A549 (cell line): ENCODE results near the gene EXOC4. TPM values are rescaled to one million over a fixed set of nuclear protein-coding genes. Genes with fewer than 3 reads are reported as not detected.
"Not testable (repeated sequence)": the region's sequence is repeated elsewhere in the genome, so short reads cannot be mapped to it uniquely, and the experiment has no call there.

Experiments
- ATAC-seq, 2 experiments: fragments of 200-7000 bp in 1 of 2; fragments of >200 bp in 1 of 2; cut with Nextera tagmentation in 1 of 2; cut with Tn5 transposase in 1 of 2; 3 replicates each; pipeline versions ENCODE4 v1.8.0 to v1.9.1; 2018 to 2020; ENCODE audit warnings: mild to moderate bottlenecking in 1 of 2, moderate library complexity in 1 of 2
- CTCF ChIA-PET: fragments of 300-600 bp; sonication (Branson Sonifier 250); formaldehyde crosslinking; extraction: SDS; loops from one replicate; lab custom pipeline; 2021; ENCODE audit warnings: antibody characterized with exemption, inconsistent platforms; lab: Yijun Ruan, JAX
- POLR2A ChIA-PET: fragments of 350-600 bp; formaldehyde crosslinking; extraction: SDS; loops from one replicate; lab custom pipeline; 2021; ENCODE audit warnings: antibody characterized with exemption, inconsistent platforms; lab: Yijun Ruan, JAX
- DNase-seq, 2 experiments: peaks; one replicate each; pipeline versions ENCODE4 v3.0.0 to v3.0.0-alpha.2; 2011 to 2016; ENCODE audit warnings: low read depth in 1 of 2, low spot score in 1 of 2
- FAIRE-seq: peaks from 2 replicates; lab custom pipeline; 2011; peaks lifted over from hg19 to GRCh38; lab: Jason Lieb, UNC
- H3K27ac ChIP-seq, 2 experiments: fragments of >200 bp; sonication (Bioruptor Twin); formaldehyde crosslinking; 3 replicates each; pipeline ENCODE4 v1.5.1; 2016 to 2017
- H3K4me1 ChIP-seq: fragments of >200 bp; sonication (Bioruptor Twin); formaldehyde crosslinking; 3 replicates; pipeline ENCODE4 v1.6.1; 2016
- H3K4me2 ChIP-seq: fragments of >200 bp; sonication (Bioruptor Twin); formaldehyde crosslinking; 3 replicates; pipeline ENCODE4 v1.6.1; 2016
- H3K4me3 ChIP-seq: fragments of >200 bp; sonication (Bioruptor Twin); formaldehyde crosslinking; 3 replicates; pipeline ENCODE4 v1.5.1; 2016
- H3K9me3 ChIP-seq: fragments of >200 bp; sonication (Bioruptor Twin); formaldehyde crosslinking; 3 replicates; pipeline ENCODE4 v1.6.1; 2016
- CBX2 ChIP-seq: fragments of 200-600 bp; sonication (generic); IDR thresholded peaks from 2 replicates; pipeline ENCODE4 v1.6.1; 2016; ENCODE audit warnings: low read depth, mild to moderate bottlenecking, borderline replicate concordance
- CBX8 ChIP-seq: fragments of 200-600 bp; sonication (generic); IDR thresholded peaks from 2 replicates; pipeline ENCODE4 v1.6.1; 2016
- EHF ChIP-seq: fragments of 250-450 bp; sonication (Bioruptor Pico); IDR thresholded peaks from 2 replicates; pipeline ENCODE4 v1.5.0; 2020; ENCODE audit warnings: mild to moderate bottlenecking
- FOSB ChIP-seq: fragments of 250-450 bp; sonication (Bioruptor Pico); IDR thresholded peaks from 2 replicates; pipeline ENCODE4 v1.5.0; 2020; ENCODE audit warnings: mild to moderate bottlenecking, moderate library complexity
- FOSL2 ChIP-seq, 2 experiments: fragments of 450-650 bp in 1 of 2; fragments of >200 bp in 1 of 2; sonication (Bioruptor Twin) in 1 of 2; formaldehyde crosslinking; IDR thresholded peaks; 2 replicates each; pipeline versions ENCODE4 v1.5.0 to v1.6.1; 2016 to 2020; ENCODE audit warnings: mild to moderate bottlenecking in 1 of 2, moderate library complexity in 1 of 2
- HDAC2 ChIP-seq: fragments of 200-600 bp; sonication (generic); IDR thresholded peaks from 2 replicates; pipeline ENCODE4 v1.6.1; 2016
- HMGXB4 ChIP-seq: fragments of 250-450 bp; sonication (Bioruptor Pico); IDR thresholded peaks from 2 replicates; pipeline ENCODE4 v1.5.0; 2021; ENCODE audit warnings: mild to moderate bottlenecking, moderate library complexity, borderline replicate concordance
- HOXB5 ChIP-seq: fragments of 250-450 bp; sonication (Bioruptor Pico); IDR thresholded peaks from 2 replicates; pipeline ENCODE4 v1.5.0; 2020; ENCODE audit warnings: mild to moderate bottlenecking, moderate library complexity
- JUN ChIP-seq, 2 experiments: fragments of >200 bp; sonication (Bioruptor Twin); formaldehyde crosslinking; IDR thresholded peaks; 2 replicates in 1 of 2; 3 replicates in 1 of 2; pipeline ENCODE4 v1.6.1; 2016 to 2017
- MAX ChIP-seq: IDR thresholded peaks from 2 replicates; pipeline ENCODE4 v1.6.1; 2012
- NFE2L2 ChIP-seq: fragments of 150-350 bp; conservative IDR thresholded peaks from 2 replicates; pipeline ENCODE4 v1.6.1; 2014; ENCODE audit warnings: low read length
- NPAS2 ChIP-seq: fragments of 250-450 bp; sonication (Bioruptor Pico); IDR thresholded peaks from 2 replicates; pipeline ENCODE4 v1.8.0; 2022; ENCODE audit warnings: mild to moderate bottlenecking, moderate library complexity, borderline replicate concordance
- RAD21 ChIP-seq, 2 experiments: fragments of >200 bp in 1 of 2; sonication (Bioruptor Twin) in 1 of 2; formaldehyde crosslinking in 1 of 2; IDR thresholded peaks in 1 of 2; conservative IDR thresholded peaks in 1 of 2; 2 replicates in 1 of 2; 3 replicates in 1 of 2; pipeline ENCODE4 v1.6.1; 2012 to 2018; ENCODE audit warnings: inconsistent platforms in 1 of 2
- RFX5 ChIP-seq: fragments of 450-650 bp; IDR thresholded peaks from 2 replicates; pipeline ENCODE4 v1.7.1; 2014; ENCODE audit warnings: antibody characterized with exemption, mild to moderate bottlenecking, moderate library complexity
- TP53 ChIP-seq: fragments of 250-450 bp; sonication (Bioruptor Pico); IDR thresholded peaks from 2 replicates; pipeline ENCODE4 v1.5.0; 2021; ENCODE audit warnings: mild to moderate bottlenecking, moderate library complexity
- WGBS: methylation state at CpG from one replicate; pipeline ENCODE4 v1.1.6; 2017; ENCODE audit errors: missing lambda C conversion rate; 5-methylcytosine and 5-hydroxymethylcytosine counted together
- polyA plus RNA-seq, 4 experiments: library from polyadenylated mRNA; depleted of rRNA in 3 of 4; stranded (reverse); fragments of >200 nt; fragmentation: RNase III in 1 of 4; extraction: RNeasy Plus Mini Kit Qiagen cat#74134 plus additional on column Dnase treatment in 1 of 4; gene quantifications; 2 replicates in 3 of 4; 3 replicates in 1 of 4; pipeline ENCODE4 v1.2.3, GENCODE V29; 2011 to 2017
- TF ChIP-seq, protein P1 (sequence below): fragments of >200 bp; sonication (Bioruptor Twin); formaldehyde crosslinking; IDR thresholded peaks from 2 replicates; pipeline ENCODE4 v1.6.1; 2016

Gene EXOC4
- polyA plus RNA-seq, 2 of the 4 experiments (the other 2 are of a cell fraction) = 33.4 to 73.1 TPM

- H3K9me3 ChIP-seq = no peaks in the 10 kb centered on the region
Observed at GRCh38 chr7:133275008-133275407, 22.1 kb downstream of the EXOC4 start.

DNA sequence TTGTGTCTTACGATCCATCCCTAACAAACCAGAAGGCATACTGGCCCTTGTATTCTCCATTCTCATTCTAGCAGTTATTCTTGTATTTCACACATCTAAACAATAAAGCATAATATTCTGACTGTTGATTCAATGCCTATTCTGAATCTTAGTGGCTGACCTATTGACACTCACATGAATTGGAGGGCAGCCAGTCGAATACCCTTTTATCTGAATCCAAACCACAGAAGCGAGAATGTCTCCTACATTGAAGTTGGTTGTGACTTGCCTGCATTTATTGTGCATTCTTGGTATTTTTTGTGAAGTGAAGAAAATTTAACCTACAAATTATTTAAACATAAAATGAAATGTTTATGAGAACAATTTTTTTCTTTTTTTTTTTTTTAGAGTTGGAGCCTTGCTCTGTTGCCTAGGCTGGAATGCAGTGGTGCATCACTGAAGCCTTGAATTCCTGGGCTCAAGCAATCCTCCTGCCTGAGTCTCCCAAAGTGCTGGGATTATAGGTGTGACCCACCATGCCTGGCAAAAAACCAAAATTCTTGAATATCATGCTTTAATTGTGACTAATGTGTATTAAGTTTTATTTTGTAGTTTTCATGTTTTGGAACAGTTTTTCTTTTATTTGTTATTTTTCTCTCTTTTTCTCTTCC, 22.7 kb downstream of the EXOC4 start:
- 94% methylated on average over 3 of the region's 3 CpGs for WGBS
- H3K27ac ChIP-seq = no peak overlapping the region
- no peak for FAIRE-seq
- no peak for TF ChIP-seq HDAC2
- TF ChIP-seq, protein P1, sequence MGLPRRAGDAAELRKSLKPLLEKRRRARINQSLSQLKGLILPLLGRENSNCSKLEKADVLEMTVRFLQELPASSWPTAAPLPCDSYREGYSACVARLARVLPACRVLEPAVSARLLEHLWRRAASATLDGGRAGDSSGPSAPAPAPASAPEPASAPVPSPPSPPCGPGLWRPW = no peak
- ChIA-PET CTCF (no interaction called here), POLR2A (no interaction called here)
- H3K4me2 ChIP-seq = no peak overlapping the region
- no peaks in the 10 kb centered on the region for H3K9me3 ChIP-seq
- H3K4me3 ChIP-seq = no peak overlapping the region
- ATAC-seq = no peak
- no peak for DNase-seq
- no peaks in the 10 kb centered on the region for H3K4me1 ChIP-seq

More at GRCh38 chr7:133275008-133275407, 22.1 kb downstream of the EXOC4 start:
- H3K4me2 ChIP-seq = no peak overlapping the region
- no peaks in the 10 kb centered on the region for H3K4me1 ChIP-seq
- ChIA-PET CTCF (interaction anchor here (0.6 kb wide), 1 partner anchor 1354 kb away, joined by 3 read pairs; no protein-coding TSS in a partner anchor), POLR2A (no interaction called here)
- H3K27ac ChIP-seq = no peak overlapping the region
- ATAC-seq (peak in 1 of 2 experiments; percentile 51; a peak in 2 of 6 replicates), DNase-seq (peak in 1 of 2 experiments; percentile 17), FAIRE-seq (no peak)
- no peak overlapping the region for H3K4me3 ChIP-seq
- 93% methylated on average over 8 of the region's 8 CpGs for WGBS
- TF ChIP-seq RAD21 (conservative IDR thresholded peaks at IDR 0.05 in 1 of 2, IDR thresholded peaks at IDR 0.05 in 1 of 2) (peak in 1 of 2 experiments; percentile 29; a peak in 2 of 5 replicates), FOSL2 (IDR thresholded peaks at IDR 0.05) (no peak), FOSL2 (CRISPR knock-in tag; IDR thresholded peaks at IDR 0.05) (no peak)

DNA sequence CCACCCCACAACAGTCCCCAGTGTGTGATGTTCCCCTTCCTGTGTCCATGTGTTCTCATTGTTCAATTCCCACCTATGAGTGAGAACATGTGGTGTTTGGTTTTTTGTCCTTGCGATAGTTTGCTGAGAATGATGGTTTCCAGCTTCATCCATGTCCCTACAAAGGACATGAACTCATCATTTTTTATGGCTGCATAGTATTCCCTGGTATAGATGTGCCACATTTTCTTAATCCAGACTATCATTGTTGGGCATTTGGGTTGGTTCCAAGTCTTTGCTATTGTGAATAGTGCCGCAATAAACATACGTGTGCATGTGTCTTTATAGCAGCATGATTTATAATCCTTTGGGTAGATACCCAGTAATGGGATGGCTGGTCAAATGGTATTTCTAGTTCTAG, 26.1 kb downstream of the EXOC4 start:
- CTCF ChIA-PET, H3K4me1 ChIP-seq, H3K27ac ChIP-seq, H3K9me3 ChIP-seq, H3K4me3 ChIP-seq, POLR2A ChIA-PET, FAIRE-seq, H3K4me2 ChIP-seq, DNase-seq, ATAC-seq: not testable (repeated sequence)
- WGBS = 89% methylated on average over 3 of the region's 3 CpGs

DNA sequence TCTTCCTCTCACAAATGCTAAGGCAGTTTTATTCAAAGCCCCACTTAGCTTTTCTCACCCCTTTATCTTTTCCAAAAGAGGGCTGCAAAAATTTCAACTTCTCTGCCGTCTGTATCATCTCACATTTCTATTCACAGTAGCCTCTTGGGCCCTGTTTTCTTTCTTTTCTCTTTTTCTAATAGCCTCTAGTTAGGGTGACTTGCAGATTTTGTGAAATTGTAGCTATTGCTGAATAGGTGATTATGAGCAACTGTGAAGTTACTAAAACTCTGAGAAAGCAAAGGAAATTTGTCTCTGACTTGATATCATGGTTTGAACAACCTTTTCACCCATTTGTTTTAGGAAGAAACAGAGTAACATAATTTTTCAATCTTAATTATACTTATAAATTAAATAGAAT, 29.2 kb downstream of the EXOC4 start:
- CTCF ChIA-PET = interaction anchor here (0.6 kb wide), 1 partner anchor 9 kb away, joined by 3 read pairs; no protein-coding TSS in a partner anchor
- no peak for FAIRE-seq

GRCh38 chr7:133284092-133284491, 31.2 kb downstream of the EXOC4 start:
- CTCF ChIA-PET = no interaction called here
- 91% methylated on average over 2 of the region's 2 CpGs for WGBS
- Histone ChIP-seq H3K4me1 (no peaks in the 10 kb centered on the region), H3K4me2 (no peak overlapping the region), H3K9me3 (no peaks in the 10 kb centered on the region), H3K4me3 (no peak overlapping the region), H3K27ac (no peak overlapping the region)
- FAIRE-seq (no peak), ATAC-seq (no peak), DNase-seq (no peak)
- TF ChIP-seq HDAC2 (no peak), HOXB5 (no peak), FOSB (CRISPR knock-in tag) (no peak), RFX5 (no peak), MAX (no peak), HMGXB4 (CRISPR knock-in tag) (no peak), NPAS2 (CRISPR knock-in tag) (no peak), JUN (IDR thresholded peaks at IDR 0.05) (no peak), FOSL2 (IDR thresholded peaks at IDR 0.05) (no peak), FOSL2 (CRISPR knock-in tag; IDR thresholded peaks at IDR 0.05) (no peak), CBX8 (no peak), NFE2L2 (no peak), CBX2 (no peak), TP53 (CRISPR knock-in tag) (no peak)
- POLR2A ChIA-PET = no interaction called here

More for the DNA sequence above, 29.2 kb downstream of the EXOC4 start:
- no peaks in the 10 kb centered on the region for H3K9me3 ChIP-seq
- TF ChIP-seq EHF (CRISPR knock-in tag) (no peak), NFE2L2 (peak; percentile 78)
- ATAC-seq (no peak), DNase-seq (no peak)
- H3K27ac ChIP-seq = no peak overlapping the region
- no peaks in the 10 kb centered on the region for H3K4me1 ChIP-seq
- no peak overlapping the region for H3K4me2 ChIP-seq
- 94% methylated on average over 1 of the region's 1 CpG for WGBS
- no peak overlapping the region for H3K4me3 ChIP-seq
- POLR2A ChIA-PET = no interaction called here
